Muscle of leg (tissue), 11 donors: Measurements from ENCODE around the gene NBL1. TPM values are rescaled to one million over a fixed set of nuclear protein-coding genes. Genes with fewer than 3 reads are reported as not detected.
A peak's percentile ranks its signal among the peaks of the same experiment; 100 is the strongest.
"Not testable (repeated sequence)": the region's sequence is repeated elsewhere in the genome, so short reads cannot be mapped to it uniquely, and the experiment has no call there.

Experiments used
- DNase-seq: peaks from one replicate; pipeline ENCODE4 v3.0.0; 2013
- H3K27ac ChIP-seq: one replicate; pipeline ENCODE4 v1.5.1; 2013; ENCODE audit warnings: mild to moderate bottlenecking, low read length, control low read depth
- H3K27me3 ChIP-seq: one replicate; pipeline ENCODE4 v1.6.1; 2013; ENCODE audit warnings: low read length; ENCODE audit not compliant: control insufficient read depth, insufficient read depth
- H3K36me3 ChIP-seq: one replicate; pipeline ENCODE4 v1.6.1; 2013; ENCODE audit warnings: low read length; ENCODE audit not compliant: control insufficient read depth, insufficient read depth
- H3K4me1 ChIP-seq: one replicate; pipeline ENCODE4 v1.6.1; 2013; ENCODE audit warnings: low read length; ENCODE audit not compliant: control insufficient read depth, insufficient read depth
- H3K4me3 ChIP-seq: one replicate; pipeline ENCODE4 v1.5.1; 2013; ENCODE audit warnings: low read length, control low read depth
- H3K9me3 ChIP-seq: replicated peaks from 2 replicates; pipeline ENCODE4 v1.6.1; 2013; ENCODE audit warnings: low read depth, low read length; ENCODE audit not compliant: control insufficient read depth
- WGBS: methylation state at CpG from one replicate; pipeline ENCODE4 v1.1.5; 2013; ENCODE audit warnings: missing lambda C conversion rate; ENCODE audit not compliant: insufficient coverage; 5-methylcytosine and 5-hydroxymethylcytosine counted together
- polyA plus RNA-seq, 8 donors: library from polyadenylated mRNA; unstranded; fragments of 120-200 nt; gene quantifications; one replicate each; pipeline versions ENCODE4 v1.2.1 to v1.2.3, GENCODE V29; 2013; ENCODE audit warnings: inconsistent platforms in 1 of 8, low replicate concordance in 1 of 8; ENCODE audit not compliant: insufficient read length in 8 of 8, insufficient read depth in 1 of 8
- total RNA-seq: library from RNA; stranded (reverse); fragments of 120-200 nt; gene quantifications from one replicate; pipeline ENCODE4 v1.2.4, GENCODE V29; 2013

The NBL1 gene
- total and polyA plus RNA-seq, 9 donors, result 23.8 to 60.6 (median 42.4) TPM

DNA sequence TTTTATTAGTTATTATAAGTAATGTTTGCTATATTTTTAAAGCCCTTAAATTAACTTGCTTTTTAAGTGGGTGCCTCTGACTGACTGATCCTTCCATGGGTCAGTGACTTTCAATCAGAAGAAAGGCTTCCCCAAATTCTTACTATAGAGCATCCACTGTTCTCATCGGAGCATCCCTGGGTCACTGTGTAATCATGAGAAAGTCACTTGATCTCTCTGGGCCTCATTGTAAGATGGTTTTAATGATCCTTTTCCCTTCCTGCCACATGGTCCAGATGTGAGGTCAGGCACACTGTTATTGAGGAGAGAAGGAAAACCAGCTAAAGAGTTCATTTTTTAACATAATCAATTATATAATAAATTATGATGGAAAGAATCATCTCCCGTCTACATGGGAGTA lies 11.0 kb upstream of the NBL1 start:
- no CpG with 5 or more reads among the region's 2 CpGs for WGBS
- Histone ChIP-seq H3K36me3 (peaks cover 8% of the 10 kb centered on the region), H3K27me3 (no peaks in the 10 kb centered on the region), H3K27ac (no peak overlapping the region), H3K4me3 (no peak overlapping the region), H3K9me3 (no peaks in the 10 kb centered on the region), H3K4me1 (no peaks in the 10 kb centered on the region)
- DNase-seq, result no peak

DNA sequence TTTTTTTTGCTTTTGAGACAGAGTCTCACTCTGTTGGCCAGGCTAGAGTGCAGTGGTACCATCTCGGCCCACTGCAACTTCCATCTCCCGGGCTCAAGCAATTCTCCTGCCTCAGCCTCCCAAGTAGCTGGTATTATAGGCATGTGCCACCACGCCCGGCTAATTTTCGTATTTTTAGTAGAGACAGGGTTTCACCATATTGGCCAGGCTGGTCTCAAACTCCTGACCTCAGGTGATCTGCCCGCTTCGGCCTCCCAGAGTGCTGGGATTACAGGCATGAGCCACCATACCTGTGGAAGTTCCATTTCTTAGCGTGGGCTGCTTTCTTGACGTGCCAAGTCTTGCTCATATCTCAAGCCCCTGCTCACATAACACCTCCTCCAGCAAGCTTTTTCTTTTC lies 9.0 kb upstream of the NBL1 start:
- DNase-seq, H3K27me3 ChIP-seq, H3K4me1 ChIP-seq, H3K4me3 ChIP-seq, H3K36me3 ChIP-seq, H3K27ac ChIP-seq, H3K9me3 ChIP-seq: not testable (repeated sequence)
- 94% methylated on average over 4 of the region's 9 CpGs for WGBS

DNA sequence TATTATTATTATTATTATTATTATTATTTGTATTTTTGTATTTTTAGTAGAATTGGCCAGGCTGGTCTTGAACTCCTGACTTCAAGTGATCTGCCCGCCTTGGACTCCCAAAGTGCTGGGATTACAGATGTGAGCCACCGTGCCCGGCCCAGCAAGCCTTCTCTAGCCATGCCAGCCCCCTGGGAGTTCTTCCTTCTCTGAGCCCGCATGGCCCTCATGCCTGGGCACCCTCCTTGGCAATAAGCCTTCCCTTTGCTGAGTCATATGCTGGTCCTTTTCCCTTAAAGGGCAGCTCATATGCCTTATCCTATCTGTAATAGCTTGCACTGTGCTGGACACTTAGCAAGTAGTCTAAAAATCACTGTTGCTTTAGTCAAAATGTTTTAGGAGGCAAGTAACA lies 8.5 kb upstream of the NBL1 start:
- H3K36me3 ChIP-seq, result no peaks in the 10 kb centered on the region
- WGBS, result 76% methylated on average over 4 of the region's 4 CpGs
- no peak overlapping the region for H3K27ac ChIP-seq
- peaks cover 5% of the 10 kb centered on the region for H3K4me1 ChIP-seq
- DNase-seq, result no peak
- H3K9me3 ChIP-seq, result no peaks in the 10 kb centered on the region
- no peak overlapping the region for H3K4me3 ChIP-seq
- H3K27me3 ChIP-seq, result no peaks in the 10 kb centered on the region

DNA sequence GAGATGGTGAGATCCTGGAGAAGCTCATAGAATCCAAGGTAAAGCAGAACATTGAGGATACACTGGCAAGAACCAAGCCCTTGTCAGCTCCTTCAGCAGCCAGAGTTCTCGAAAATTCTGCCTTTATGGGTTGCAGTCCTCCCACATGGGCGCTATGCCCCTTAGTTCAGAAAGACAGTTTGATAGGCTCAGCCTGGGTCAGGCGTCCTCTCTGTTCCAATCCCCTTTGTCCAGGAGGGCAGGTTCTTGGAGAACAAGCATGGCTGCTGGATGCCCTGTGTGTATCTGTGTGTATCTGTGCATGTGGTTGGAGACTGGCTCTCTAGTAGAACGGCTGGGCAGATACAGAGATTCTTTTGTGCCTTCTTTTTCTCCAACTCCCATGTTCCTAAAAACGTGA lies 8.0 kb upstream of the NBL1 start:
- WGBS, result 100% methylated on average over 2 of the region's 5 CpGs
- H3K27me3 ChIP-seq, result no peaks in the 10 kb centered on the region
- no peaks in the 10 kb centered on the region for H3K36me3 ChIP-seq
- peaks cover 8% of the 10 kb centered on the region for H3K4me1 ChIP-seq
- no peaks in the 10 kb centered on the region for H3K9me3 ChIP-seq
- no peak overlapping the region for H3K27ac ChIP-seq
- no peak overlapping the region for H3K4me3 ChIP-seq
- no peak for DNase-seq

DNA sequence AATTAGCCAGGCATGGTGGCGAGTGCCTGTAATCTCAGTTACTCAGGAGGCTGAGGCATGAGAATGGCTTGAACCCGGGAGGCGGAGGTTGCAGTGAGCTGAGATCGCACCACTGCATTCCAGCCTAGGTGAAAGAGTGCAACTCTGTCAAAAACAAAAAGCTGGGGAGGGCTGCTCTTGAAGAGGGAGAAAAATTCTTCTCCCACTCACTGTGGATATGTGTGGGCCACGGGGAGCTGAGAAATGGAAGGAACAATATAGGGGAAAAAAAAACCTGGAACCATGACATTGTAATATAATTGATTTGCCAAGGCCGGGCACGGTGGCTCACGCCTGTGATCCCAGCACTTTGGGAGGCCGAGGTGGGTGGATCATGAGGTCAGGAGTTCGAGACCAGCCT lies 7.4 kb upstream of the NBL1 start:
- not testable (repeated sequence) for H3K9me3 ChIP-seq, H3K27ac ChIP-seq, H3K36me3 ChIP-seq, H3K4me3 ChIP-seq, H3K27me3 ChIP-seq, DNase-seq, H3K4me1 ChIP-seq
- WGBS, result no CpG with 5 or more reads among the region's 10 CpGs

DNA sequence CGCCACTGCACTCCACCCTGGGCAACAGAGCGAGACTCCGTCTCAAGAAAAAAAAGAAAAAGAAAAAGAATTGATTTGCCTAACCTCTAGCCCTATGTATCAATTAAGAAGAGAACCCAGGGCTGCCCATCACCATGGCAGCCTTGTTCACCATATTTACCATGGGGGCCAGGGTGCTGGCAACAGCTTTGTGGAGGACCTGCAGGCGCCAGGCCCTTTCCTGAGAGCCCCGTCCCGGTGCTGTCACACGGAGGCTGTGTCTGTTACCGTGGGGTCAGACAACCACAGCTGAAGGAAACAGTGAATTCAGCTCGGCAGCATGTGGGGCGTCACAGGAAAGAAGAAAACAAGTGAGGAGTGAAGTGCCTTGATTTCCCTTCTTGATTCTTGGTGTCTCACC lies 6.5 kb upstream of the NBL1 start:
- no peaks in the 10 kb centered on the region for H3K27me3 ChIP-seq
- H3K9me3 ChIP-seq, result no peaks in the 10 kb centered on the region
- H3K4me3 ChIP-seq, result no peak overlapping the region
- WGBS, result no CpG with 5 or more reads among the region's 10 CpGs
- peaks cover 8% of the 10 kb centered on the region for H3K4me1 ChIP-seq
- no peaks in the 10 kb centered on the region for H3K36me3 ChIP-seq
- H3K27ac ChIP-seq, result no peak overlapping the region
- DNase-seq, result no peak

DNA sequence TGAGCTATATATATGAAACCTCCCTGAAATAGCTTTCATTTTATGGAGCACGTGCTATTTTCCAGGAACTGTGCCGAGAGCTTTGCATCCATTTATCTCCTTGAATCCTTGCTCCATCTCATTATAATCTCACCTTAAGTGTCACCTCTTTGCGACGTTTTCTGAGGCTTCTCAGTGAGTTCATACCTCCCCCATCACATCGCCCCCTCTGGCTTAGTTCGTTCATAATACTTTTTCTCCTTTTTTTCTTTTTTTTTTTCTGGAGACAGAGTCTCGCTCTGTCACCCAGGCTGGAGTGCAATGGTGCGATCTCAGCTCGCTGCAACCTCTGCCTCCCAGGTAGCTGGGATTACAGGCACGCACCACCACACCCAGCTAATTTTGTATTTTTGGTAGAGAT lies 4.9 kb upstream of the NBL1 start:
- not testable (repeated sequence) for H3K4me3 ChIP-seq, H3K27ac ChIP-seq, DNase-seq, H3K9me3 ChIP-seq, H3K27me3 ChIP-seq, H3K36me3 ChIP-seq
- WGBS, result 43% methylated on average over 5 of the region's 10 CpGs
- peaks cover 16% of the 10 kb centered on the region for H3K4me1 ChIP-seq

DNA sequence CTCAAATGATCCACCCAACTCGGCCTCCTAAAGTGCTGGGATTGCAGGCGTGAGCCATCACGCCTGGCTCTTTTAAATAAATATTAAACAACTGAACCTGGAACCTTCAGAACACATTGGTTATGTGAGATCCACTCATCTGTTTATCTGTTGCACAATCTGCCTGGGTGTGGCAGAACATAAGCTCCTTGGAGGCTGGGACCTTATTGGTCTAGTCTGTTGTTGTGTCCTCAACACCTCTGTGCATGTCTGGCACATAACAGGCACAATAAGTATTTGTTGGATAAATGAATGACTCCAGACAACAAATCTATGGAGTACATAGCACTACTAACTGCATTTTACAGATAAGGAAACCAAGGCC lies 4.1 kb upstream of the NBL1 start:
- H3K4me1 ChIP-seq, result peaks cover 17% of the 10 kb centered on the region
- peaks cover 10% of the 10 kb centered on the region for H3K27me3 ChIP-seq
- H3K9me3 ChIP-seq, result no peaks in the 10 kb centered on the region
- no peak overlapping the region for H3K4me3 ChIP-seq
- no peaks in the 10 kb centered on the region for H3K36me3 ChIP-seq
- DNase-seq, result no peak
- H3K27ac ChIP-seq, result no peak overlapping the region
- 94% methylated on average over 3 of the region's 3 CpGs for WGBS

DNA sequence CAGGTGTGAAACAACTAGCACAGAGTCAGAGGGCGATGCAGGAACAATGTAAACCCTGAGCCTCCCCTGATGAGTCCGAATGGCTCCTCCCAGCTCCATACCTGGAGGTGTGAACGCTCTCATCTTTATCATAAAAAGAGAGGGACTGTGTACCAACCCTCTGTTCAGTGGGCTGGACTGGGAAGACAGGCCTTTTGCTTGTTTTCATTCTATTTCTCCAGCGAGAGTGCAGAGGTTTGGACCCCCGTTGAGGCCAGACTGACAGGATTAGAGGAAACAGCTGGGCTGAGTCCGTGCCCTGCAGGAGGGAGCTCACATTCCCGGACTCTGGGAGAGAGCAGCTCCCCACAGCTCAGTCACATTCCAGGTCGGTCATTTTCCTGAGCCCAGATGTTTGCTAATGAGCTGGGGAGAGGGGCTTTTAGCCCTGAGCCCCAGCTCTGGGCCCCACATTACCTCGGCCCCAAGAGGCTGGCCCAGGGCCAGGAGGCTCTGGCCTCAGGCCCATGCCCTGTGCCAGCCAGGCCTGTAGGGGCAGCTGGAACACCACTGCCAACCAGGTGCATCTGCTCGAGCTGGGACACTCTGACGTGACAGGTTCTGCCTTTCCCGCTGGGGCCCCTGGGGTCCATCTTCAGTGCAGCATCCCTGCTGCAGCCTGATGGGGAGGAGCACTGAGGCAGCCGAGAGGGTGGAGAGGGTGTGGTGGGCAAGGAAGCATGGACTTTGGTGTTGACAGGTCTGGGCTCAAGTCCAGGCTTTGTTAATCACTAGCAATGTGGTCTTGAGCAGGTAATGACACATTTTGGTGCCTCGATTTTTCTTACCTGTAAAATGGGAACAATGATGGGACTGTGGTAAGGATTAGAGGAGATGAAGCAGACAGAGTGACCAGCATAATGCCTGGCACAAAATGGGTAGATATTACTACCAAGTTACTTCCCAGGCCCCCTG lies 3.5 kb upstream of the NBL1 start:
- peaks cover 24% of the 10 kb centered on the region for H3K4me1 ChIP-seq
- 12% methylated on average over 9 of the region's 14 CpGs for WGBS
- H3K27ac ChIP-seq, result no peak overlapping the region
- DNase-seq, result peak; percentile 54
- no peaks in the 10 kb centered on the region for H3K9me3 ChIP-seq
- H3K27me3 ChIP-seq, result peaks cover 12% of the 10 kb centered on the region
- no peak overlapping the region for H3K4me3 ChIP-seq
- no peaks in the 10 kb centered on the region for H3K36me3 ChIP-seq

DNA sequence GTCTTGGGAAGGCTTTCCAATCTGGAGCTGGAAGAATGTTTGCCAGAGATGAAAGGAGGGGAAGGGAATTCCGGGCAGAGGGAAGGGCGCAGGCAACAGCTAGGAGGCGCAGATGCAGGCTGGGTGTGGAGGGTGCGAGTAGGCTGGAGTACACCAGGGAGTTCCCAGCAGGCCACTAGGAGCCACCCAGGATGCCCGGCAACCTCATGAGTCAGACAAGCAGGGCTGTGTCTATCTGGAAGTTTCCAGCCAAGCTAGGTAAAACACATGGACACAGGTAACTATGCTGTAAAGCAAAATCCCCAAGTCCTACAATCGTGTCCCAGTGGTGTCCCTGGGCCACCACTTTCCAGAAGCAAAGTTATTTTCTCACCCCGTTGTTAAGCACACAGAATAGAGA lies 990 bp upstream of the NBL1 start:
- Histone ChIP-seq H3K4me3 (no peak overlapping the region), H3K4me1 (peaks cover 32% of the 10 kb centered on the region), H3K36me3 (no peaks in the 10 kb centered on the region), H3K27me3 (peaks cover 14% of the 10 kb centered on the region), H3K9me3 (no peaks in the 10 kb centered on the region), H3K27ac (peak overlapping the region; percentile 67)
- no peak for DNase-seq
- 53% methylated on average over 7 of the region's 7 CpGs for WGBS

DNA sequence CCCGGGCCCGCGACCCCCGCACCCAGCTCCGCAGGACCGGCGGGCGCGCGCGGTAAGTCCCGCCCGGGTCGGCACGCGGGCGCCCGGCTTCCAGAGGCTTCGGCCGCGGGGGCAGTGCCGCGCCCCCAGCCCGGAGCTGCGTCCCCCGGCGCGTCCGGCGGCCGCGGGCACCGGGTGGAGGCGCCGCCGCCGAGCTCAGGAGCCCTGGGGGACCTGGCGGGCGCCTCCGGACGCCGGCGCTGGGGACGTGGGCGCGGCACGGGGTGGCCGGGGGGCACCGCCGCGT lies 227 bp downstream of the NBL1 start:
- WGBS, result under 1% methylated on average over 51 of the region's 51 CpGs
- H3K4me1 ChIP-seq, result peaks cover 32% of the 10 kb centered on the region

More for the DNA sequence above, 227 bp downstream of the NBL1 start:
- Histone ChIP-seq H3K27ac (no peak overlapping the region), H3K27me3 (peaks cover 14% of the 10 kb centered on the region), H3K9me3 (no peaks in the 10 kb centered on the region), H3K4me3 (peak overlapping the region; percentile 70), H3K36me3 (no peaks in the 10 kb centered on the region)
- no peak for DNase-seq
